Measurements from ENCODE around the gene DCBLD1.

DNA sequence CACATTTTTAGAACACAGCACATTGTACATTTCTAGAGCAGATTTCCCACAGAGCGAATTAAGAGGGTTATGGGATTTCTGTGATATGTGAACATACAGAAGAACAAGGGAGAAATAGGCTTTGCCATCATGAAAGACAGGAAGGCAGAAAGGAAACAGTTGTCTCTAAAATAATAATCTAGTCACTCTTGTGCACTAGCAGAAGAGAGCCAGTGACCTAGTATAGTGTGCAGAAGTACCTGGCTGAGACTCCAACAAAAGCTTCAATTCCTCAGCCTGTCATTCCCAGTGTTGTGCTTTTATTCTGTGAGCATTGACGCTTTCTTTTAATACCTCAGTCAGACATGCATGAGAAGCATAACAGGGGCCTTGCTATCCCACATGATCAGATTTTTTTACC, 17.8 kb upstream of the DCBLD1 start:
- no peak for TF ChIP-seq POLR2AphosphoS5 (IDR thresholded peaks at IDR 0.05)
- TF ChIP-seq, protein P1, sequence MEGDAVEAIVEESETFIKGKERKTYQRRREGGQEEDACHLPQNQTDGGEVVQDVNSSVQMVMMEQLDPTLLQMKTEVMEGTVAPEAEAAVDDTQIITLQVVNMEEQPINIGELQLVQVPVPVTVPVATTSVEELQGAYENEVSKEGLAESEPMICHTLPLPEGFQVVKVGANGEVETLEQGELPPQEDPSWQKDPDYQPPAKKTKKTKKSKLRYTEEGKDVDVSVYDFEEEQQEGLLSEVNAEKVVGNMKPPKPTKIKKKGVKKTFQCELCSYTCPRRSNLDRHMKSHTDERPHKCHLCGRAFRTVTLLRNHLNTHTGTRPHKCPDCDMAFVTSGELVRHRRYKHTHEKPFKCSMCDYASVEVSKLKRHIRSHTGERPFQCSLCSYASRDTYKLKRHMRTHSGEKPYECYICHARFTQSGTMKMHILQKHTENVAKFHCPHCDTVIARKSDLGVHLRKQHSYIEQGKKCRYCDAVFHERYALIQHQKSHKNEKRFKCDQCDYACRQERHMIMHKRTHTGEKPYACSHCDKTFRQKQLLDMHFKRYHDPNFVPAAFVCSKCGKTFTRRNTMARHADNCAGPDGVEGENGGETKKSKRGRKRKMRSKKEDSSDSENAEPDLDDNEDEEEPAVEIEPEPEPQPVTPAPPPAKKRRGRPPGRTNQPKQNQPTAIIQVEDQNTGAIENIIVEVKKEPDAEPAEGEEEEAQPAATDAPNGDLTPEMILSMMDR (IDR thresholded peaks at IDR 0.05) = no peak
